HG02970 (cell line): Measurements from ENCODE around the gene HSPB7.
"Not testable (repeated sequence)": the region's sequence is repeated elsewhere in the genome, so short reads cannot be mapped to it uniquely, and the experiment has no call there.

Experiments used
- ATAC-seq: cut with Tn5 transposase; IDR thresholded peaks from one replicate; pipeline ENCODE4 v1.9.1; 2021; ENCODE audit warnings: mild to moderate bottlenecking, moderate library complexity, moderate number of reproducible peaks; ENCODE audit not compliant: unreplicated experiment, low FRiP score

HSPB7 gene

GRCh38 chr1:16023050-16023653 is 5.3 kb upstream of the HSPB7 start:
- ATAC-seq: no peak

GRCh38 chr1:16022393-16022792 is 4.5 kb upstream of the HSPB7 start:
- no peak for ATAC-seq

GRCh38 chr1:16021681-16022080 is 3.8 kb upstream of the HSPB7 start, which contains the start of gene CLCNKA:
CLCNKA (plus strand) TSS chr1:16022036; CDS start chr1:16022620, 584 bp downstream.
- ATAC-seq: no peak

GRCh38 chr1:16020878-16021277 is 3.0 kb upstream of the HSPB7 start:
- ATAC-seq: not testable (repeated sequence)

- no peak for ATAC-seq
Observed at GRCh38 chr1:16020325-16020724, 2.5 kb upstream of the HSPB7 start.

GRCh38 chr1:16019644-16020277 is 1.9 kb upstream of the HSPB7 start:
- no peak for ATAC-seq

- ATAC-seq: no peak
Observed at GRCh38 chr1:16018749-16019643, 1.2 kb upstream of the HSPB7 start.

GRCh38 chr1:16018308-16018707 is 465 bp upstream of the HSPB7 start:
- ATAC-seq: no peak

GRCh38 chr1:16017076-16017460 is 775 bp downstream of the HSPB7 start:
- ATAC-seq: no peak

GRCh38 chr1:16015960-16016901 is 1.6 kb downstream of the HSPB7 start:
- ATAC-seq: no peak

GRCh38 chr1:16015491-16015890 is 2.4 kb downstream of the HSPB7 start:
- ATAC-seq: no peak

- no peak for ATAC-seq
Observed at GRCh38 chr1:16014509-16015482, 3.0 kb downstream of the HSPB7 start.

GRCh38 chr1:16013908-16014258 is 4.0 kb downstream of the HSPB7 start:
- ATAC-seq: no peak

GRCh38 chr1:16013220-16013907 is 4.5 kb downstream of the HSPB7 start:
- no peak for ATAC-seq

GRCh38 chr1:16012590-16013219 is 5.1 kb downstream of the HSPB7 start:
- ATAC-seq: no peak

- ATAC-seq: no peak
Observed at GRCh38 chr1:16011936-16012589, 5.8 kb downstream of the HSPB7 start.

GRCh38 chr1:16010837-16011236 is 7.0 kb downstream of the HSPB7 start:
- ATAC-seq: no peak

GRCh38 chr1:16009678-16010077 is 8.2 kb downstream of the HSPB7 start:
- ATAC-seq: no peak
